Measurements from ENCODE around the gene GLG1. TPM values are rescaled to one million over a fixed set of nuclear protein-coding genes. Genes with fewer than 3 reads are reported as not detected.
"Not testable (repeated sequence)": the region's sequence is repeated elsewhere in the genome, so short reads cannot be mapped to it uniquely, and the experiment has no call there.

Gene GLG1
- total RNA-seq, 2 experiments from 2014 or later = 58.1 to 63.8 TPM

DNA sequence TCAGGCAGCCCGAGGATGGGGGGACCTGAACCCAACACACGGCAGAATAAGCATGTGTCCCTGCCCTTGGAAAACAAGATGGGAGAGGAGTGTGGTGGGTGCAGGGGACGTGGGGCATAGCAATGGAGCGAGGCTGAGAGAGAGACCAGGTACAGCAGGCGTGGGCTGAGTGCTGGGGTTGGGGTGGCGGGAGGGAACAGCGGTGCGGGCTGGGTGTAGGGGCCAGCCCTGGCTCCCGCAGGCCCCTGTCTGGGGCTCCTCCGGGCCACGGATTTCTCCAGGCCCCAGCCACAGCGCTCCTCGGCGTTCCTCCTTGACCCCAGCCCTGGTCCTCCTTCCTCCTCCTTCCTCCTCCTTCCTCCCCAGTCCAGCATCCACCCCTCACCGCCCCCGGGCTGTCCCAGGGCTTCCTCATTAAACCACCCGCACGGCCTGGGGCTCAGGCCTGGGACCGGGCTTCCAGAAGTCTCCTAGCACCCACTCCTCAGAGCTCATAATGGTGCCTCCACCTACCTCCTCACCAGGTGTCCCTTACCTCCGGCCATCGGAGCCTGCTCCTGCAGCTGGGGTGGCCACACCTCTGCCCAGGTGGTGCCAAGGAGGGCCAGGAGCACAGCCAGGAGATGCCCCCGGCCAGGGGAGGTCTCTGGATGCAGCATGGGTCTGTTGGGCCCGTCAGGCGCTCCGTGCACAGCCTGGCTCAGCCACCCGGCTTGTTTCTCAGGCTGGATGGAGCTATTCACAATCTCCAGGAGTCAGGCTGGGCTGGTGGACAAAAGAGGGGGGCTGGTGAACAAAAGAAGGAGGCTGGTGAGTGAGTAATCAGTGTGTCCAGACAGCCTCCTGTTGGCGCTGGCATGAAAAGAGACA lies 186.1 kb downstream of the GLG1 start, which contains the start of gene CLEC18B:
Gene CLEC18B, minus strand, starts transcription at position 867 of the 870 bp plus-strand sequence. Its CDS starts 208 bp downstream, at position 659.
- H3K36me3 Mint-ChIP-seq; H3K27ac Mint-ChIP-seq; DNase-seq; H3K9me3 Mint-ChIP-seq; H3K27me3 Mint-ChIP-seq; H3K4me1 Mint-ChIP-seq (ENCODE audit: low read depth); CTCF ChIA-PET; H3K4me3 Mint-ChIP-seq; POLR2A ChIA-PET; intact Hi-C loops (cut with micrococcal nuclease): not testable (repeated sequence)

DNA sequence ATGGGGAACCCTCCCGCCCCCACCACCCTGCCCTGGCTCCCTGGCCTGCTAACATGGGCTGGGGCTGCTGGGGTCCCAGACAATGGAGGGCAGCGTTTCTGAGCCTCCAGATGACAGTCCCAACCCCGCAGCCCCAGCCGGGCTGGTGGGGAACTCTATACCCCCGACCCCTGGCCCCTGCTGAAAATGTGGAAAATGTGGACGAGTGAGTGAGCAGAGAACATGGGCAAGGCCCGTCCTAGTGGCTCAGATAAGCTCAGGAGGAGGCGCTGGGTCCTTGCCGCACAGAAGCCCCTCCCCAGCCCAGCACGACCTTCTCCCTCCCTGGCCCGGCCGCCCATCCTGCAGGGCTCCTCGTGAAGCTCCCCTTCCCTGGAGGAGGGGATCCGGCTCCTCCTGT lies 187.1 kb downstream of the GLG1 start:
- H3K4me1 Mint-ChIP-seq (ENCODE audit: low read depth); DNase-seq; H3K9me3 Mint-ChIP-seq; H3K27ac Mint-ChIP-seq; POLR2A ChIA-PET; CTCF ChIA-PET; H3K4me3 Mint-ChIP-seq; intact Hi-C loops (cut with micrococcal nuclease); H3K27me3 Mint-ChIP-seq; H3K36me3 Mint-ChIP-seq: not testable (repeated sequence)

DNA sequence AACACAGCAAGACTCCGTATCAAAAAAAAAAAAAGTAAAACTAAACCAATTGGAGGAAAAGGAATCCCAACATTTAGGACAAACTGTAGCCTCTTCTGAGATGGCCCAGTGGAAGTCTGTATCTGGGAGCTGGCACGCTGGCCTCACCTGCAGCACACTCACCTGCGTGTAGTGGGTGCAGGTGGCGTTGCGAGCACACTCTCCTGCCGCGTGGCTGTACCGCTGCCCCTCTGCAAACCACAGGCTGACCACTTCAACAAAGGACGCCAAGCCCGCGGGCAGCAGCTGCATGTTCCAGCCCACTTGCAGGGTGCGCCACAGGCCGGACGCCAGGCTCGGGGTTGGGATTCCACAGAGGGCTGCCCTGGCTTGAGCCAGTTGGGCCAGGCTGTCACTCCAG lies 189.0 kb downstream of the GLG1 start:
- intact Hi-C loops (cut with micrococcal nuclease); H3K36me3 Mint-ChIP-seq; H3K9me3 Mint-ChIP-seq; H3K27me3 Mint-ChIP-seq; H3K4me3 Mint-ChIP-seq; DNase-seq; H3K27ac Mint-ChIP-seq; CTCF ChIA-PET; H3K4me1 Mint-ChIP-seq (ENCODE audit: low read depth); POLR2A ChIA-PET: not testable (repeated sequence)

DNA sequence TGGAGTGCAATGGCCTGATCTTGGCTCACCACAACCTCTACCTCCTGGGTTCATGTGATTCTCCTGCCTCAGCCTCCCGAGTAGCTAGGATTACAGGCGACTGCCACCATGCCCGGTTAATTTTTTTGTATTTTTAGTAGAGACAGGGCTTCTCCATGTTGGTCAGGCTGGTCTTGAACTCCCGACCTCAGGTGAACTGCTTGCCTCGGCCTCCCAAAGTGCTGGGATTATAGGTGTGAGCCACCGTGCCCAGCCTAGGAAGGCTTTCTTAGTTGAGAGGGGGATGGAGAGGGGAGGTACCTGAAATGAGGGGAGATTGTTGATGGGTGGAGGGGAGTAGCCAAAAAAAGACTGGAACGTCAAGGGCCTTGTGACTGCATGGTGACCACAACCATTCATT lies 193.0 kb downstream of the GLG1 start:
- intact Hi-C loops (cut with micrococcal nuclease); H3K27me3 Mint-ChIP-seq; H3K36me3 Mint-ChIP-seq; H3K4me1 Mint-ChIP-seq (ENCODE audit: low read depth); CTCF ChIA-PET; DNase-seq; H3K4me3 Mint-ChIP-seq; H3K9me3 Mint-ChIP-seq; POLR2A ChIA-PET; H3K27ac Mint-ChIP-seq: not testable (repeated sequence)

DNA sequence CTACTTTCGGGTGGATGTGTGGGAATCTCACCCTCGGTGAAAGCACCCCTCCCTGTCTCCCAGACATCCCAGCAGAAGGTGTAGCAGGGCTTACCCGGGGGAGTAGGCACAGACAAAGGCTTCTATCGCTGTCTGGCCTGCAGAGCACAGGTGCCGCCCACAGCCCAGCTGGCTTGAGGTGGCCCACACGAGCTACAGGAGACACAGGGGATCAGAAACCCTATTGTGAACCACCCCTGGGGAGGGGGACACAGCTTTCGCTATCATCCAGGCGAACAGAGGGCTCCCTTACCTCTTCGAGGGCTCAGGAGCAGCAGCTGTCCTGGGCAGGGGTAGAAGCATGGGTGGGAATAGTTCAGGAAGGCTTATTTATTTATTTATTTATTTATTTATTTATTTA lies 193.4 kb downstream of the GLG1 start:
- H3K4me1 Mint-ChIP-seq (ENCODE audit: low read depth); DNase-seq; H3K9me3 Mint-ChIP-seq; intact Hi-C loops (cut with micrococcal nuclease); H3K4me3 Mint-ChIP-seq; CTCF ChIA-PET; POLR2A ChIA-PET; H3K27me3 Mint-ChIP-seq; H3K27ac Mint-ChIP-seq; H3K36me3 Mint-ChIP-seq: not testable (repeated sequence)

DNA sequence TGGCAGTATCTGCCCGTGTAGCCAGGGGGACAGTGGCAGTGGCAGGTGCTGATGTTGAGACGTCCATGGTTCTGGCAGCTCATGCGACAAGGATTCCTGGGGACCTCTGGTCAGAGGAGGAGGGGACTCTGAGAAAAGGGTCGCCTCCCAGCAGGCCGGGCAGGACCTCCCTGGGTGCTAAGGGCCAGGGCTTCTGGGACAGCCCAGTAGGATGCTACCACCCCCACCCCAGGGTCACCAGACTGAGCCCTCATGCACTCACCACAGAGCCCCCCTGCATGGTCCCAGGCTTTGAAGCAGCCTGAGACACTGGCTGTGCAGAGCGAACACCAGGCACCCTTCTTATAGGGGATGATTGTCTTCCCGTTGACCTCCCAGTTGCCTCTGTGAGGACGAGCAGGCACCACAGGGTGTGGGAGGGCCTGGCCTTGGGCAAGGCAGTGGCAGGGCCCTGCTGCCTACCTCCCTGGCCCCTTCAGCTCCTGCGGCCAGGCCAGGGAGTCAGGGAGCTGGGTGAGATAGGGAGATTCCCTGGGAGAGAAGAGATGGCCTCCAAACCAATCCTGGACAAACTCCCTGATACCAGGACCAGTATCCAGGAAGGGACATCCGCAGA lies 194.0 kb downstream of the GLG1 start:
- POLR2A ChIA-PET; H3K27me3 Mint-ChIP-seq; H3K27ac Mint-ChIP-seq; H3K4me1 Mint-ChIP-seq (ENCODE audit: low read depth); CTCF ChIA-PET; intact Hi-C loops (cut with micrococcal nuclease); DNase-seq; H3K36me3 Mint-ChIP-seq; H3K4me3 Mint-ChIP-seq; H3K9me3 Mint-ChIP-seq: not testable (repeated sequence)

DNA sequence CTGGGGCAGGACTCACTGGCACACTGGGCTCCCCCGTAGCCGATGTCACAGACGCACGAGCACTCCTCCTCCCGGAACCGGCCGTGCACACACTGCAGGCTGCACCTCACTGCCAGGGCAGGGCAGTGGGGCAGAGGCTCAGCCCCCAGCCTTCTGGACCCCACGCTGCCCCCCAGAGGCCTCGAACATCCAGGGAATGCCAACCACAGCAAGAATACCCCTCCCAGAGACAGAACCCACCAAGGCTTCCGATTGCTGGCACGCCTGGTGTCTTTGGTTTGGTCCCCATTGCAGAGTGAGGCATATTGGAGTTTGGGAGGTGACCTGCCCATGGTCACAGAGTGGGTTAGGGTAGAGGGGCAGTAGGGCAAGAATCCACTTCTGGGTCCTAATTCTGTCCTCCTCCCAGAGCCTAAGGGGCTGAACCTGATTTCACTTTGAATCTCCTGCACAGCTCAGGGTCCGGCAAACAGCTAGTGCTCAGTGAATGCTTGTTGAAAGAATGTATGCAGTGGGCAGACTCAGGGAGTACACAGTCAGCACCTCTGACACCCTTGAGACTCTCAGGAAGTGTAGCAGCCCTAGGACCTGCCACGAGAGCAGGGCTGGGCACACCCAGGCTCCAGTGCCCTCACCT lies 194.7 kb downstream of the GLG1 start:
- CTCF ChIA-PET; H3K36me3 Mint-ChIP-seq; POLR2A ChIA-PET; DNase-seq; H3K4me3 Mint-ChIP-seq; H3K9me3 Mint-ChIP-seq; H3K27ac Mint-ChIP-seq; H3K4me1 Mint-ChIP-seq (ENCODE audit: low read depth); H3K27me3 Mint-ChIP-seq; intact Hi-C loops (cut with micrococcal nuclease): not testable (repeated sequence)

DNA sequence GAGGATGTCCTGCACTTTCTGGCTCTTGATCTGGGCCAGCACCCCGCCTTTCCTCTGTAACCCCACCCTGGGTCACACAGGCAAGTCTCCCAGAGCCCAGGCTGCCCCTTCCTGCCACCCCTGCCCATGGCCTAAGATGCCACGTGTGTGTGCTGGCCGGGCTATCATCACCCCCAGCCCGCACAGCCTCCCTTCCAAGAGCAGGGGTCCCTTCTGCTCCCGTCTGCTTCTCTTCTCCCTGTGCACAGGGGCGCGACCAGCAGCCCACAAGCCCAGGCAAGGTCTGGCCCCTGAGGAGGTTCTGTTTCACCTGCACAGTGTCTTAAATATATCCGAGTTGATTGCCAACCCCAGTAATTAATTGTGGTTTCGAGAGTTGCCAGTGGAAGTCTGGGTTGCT lies 195.9 kb downstream of the GLG1 start:
- DNase-seq; H3K36me3 Mint-ChIP-seq; POLR2A ChIA-PET; H3K27ac Mint-ChIP-seq; CTCF ChIA-PET; intact Hi-C loops (cut with micrococcal nuclease); H3K9me3 Mint-ChIP-seq; H3K4me3 Mint-ChIP-seq; H3K27me3 Mint-ChIP-seq; H3K4me1 Mint-ChIP-seq (ENCODE audit: low read depth): not testable (repeated sequence)

DNA sequence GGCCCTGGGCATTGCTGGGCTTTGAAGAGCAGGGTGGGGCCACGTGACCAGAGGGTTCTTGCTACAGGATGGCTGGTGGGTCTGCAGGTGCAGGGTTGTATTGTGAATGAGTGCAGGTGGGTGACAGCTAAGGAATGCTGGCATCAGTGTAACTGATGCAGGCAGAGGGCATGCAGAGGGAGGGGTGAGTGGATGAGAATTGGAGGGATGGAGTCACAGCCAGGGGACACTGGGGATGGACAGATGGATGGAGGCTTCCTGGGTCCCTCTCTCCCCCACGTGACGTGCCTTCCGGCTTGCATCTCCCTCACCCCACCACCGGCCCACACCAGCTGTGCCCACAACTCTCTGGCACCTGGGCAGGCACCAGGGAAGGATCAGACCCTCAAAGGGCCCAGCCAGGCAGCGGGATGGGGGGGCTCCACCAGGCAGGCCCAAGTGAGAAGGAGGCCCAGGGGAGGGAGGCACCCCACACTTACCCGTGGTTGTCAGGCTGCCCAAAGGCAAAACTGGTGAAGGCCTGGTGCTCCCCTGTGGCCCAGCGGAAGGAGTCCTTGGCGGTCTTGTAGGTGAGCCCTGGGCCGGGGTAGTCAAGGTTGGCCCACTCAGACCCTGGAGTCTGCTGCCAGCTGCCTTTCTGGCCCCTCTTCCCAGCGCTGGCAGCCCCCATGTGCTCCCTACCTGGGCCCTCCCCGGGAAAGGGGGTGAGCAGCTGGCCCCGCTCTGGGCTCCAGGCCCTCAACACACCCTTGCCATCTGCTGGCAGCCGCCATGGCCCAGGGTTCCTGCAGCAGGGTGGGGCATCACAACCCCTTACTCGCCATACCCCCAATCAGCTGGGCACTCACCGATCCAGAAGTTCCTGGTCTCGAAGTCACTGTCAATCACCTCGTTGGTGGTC lies 196.6 kb downstream of the GLG1 start:
- H3K27ac Mint-ChIP-seq = not testable (repeated sequence)

DNA sequence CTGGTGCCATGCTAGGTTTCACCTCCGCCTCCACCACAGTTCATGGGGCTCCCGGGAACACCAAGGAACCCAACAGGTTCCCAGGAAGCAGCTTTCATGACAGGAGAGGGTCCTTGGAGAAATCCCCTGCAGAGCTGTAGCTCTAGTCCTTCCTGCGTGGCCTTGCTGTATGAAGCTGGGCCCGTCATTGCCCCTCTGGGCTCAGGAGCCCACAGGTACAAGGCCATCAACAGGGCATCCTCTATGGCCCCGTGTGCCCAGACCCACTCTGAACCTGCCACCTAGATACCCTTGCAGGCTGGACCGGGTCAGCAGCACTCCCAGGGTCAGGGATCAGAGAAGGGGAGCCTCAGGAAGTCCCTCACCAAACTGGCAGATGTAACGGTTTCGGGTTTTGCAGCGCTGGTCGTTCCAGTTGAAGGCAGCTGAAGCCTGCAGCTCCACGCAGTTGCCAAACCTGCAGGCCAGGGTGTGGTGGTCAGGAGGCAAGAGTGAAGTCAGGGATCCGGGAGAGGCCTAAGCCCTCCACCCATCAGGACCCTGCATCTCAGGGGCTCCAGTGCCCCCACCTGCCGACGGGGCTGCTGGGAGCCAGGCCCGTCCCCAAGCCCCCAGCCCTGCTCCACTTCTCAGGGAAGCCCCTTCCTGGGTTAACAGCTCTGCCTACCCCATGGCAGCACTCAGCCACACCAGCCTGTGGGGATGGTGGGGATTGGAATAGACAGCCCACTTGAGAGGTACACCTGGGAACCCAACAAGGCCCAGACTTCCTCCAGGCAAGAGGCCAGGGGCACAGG lies 197.5 kb downstream of the GLG1 start:
- DNase-seq; H3K27me3 Mint-ChIP-seq; H3K36me3 Mint-ChIP-seq; H3K9me3 Mint-ChIP-seq; intact Hi-C loops (cut with micrococcal nuclease); H3K4me1 Mint-ChIP-seq (ENCODE audit: low read depth); H3K4me3 Mint-ChIP-seq; H3K27ac Mint-ChIP-seq; POLR2A ChIA-PET; CTCF ChIA-PET: not testable (repeated sequence)

More for the DNA sequence above, 196.6 kb downstream of the GLG1 start:
- H3K27me3 Mint-ChIP-seq; H3K4me1 Mint-ChIP-seq (ENCODE audit: low read depth); H3K4me3 Mint-ChIP-seq; POLR2A ChIA-PET; intact Hi-C loops (cut with micrococcal nuclease); H3K36me3 Mint-ChIP-seq; DNase-seq; CTCF ChIA-PET; H3K9me3 Mint-ChIP-seq: not testable (repeated sequence)

DNA sequence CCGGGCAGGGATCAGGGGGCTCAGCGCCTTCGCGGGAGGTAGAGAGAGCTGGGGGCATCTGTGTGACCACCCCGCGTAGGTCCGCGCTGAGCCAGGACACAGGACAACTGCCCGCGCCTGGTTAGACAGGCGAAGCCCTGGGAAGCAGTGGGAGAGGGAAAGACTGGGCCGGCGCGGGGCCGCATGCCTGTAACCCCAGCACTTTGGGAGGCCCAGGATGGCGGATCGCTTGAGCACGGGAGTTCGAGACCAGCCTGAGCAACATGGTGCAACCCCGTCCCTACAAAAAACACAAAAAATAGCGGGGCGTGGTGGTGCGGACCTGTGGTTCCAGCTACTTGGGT lies 199.6 kb downstream of the GLG1 start:
- H3K27ac Mint-ChIP-seq; intact Hi-C loops (cut with micrococcal nuclease); DNase-seq; POLR2A ChIA-PET; H3K4me1 Mint-ChIP-seq (ENCODE audit: low read depth); H3K27me3 Mint-ChIP-seq; H3K9me3 Mint-ChIP-seq; CTCF ChIA-PET; H3K4me3 Mint-ChIP-seq; H3K36me3 Mint-ChIP-seq: not testable (repeated sequence)
